Epithelial cell of esophagus (primary cell): ENCODE measurements around the gene ANK3.

ENCODE experiments used
- DNase-seq: peaks from one replicate; pipeline ENCODE4 v3.0.0; 2010; ENCODE audit warnings: low read depth
- H3K4me3 ChIP-seq: 2 replicates; pipeline ENCODE4 v1.5.1; 2011; ENCODE audit warnings: mild to moderate bottlenecking, low read length, control low read depth
- CTCF ChIP-seq: IDR thresholded peaks from 2 replicates; pipeline ENCODE4 v1.5.1; 2011; ENCODE audit warnings: low read depth, mild to moderate bottlenecking, low read length, control low read depth, inconsistent platforms; ENCODE audit not compliant: insufficient read depth; ENCODE audit errors: missing control alignments

ANK3 gene

GRCh38 chr10:60107308-60107976, 282.2 kb downstream of the ANK3 start:
- DNase-seq, result no peak
- no peak for TF ChIP-seq CTCF
- no peak overlapping the region for H3K4me3 ChIP-seq

GRCh38 chr10:60105295-60105695, 284.4 kb downstream of the ANK3 start:
- no peak for DNase-seq
- TF ChIP-seq CTCF, result no peak
- no peak overlapping the region for H3K4me3 ChIP-seq

- no peak overlapping the region for H3K4me3 ChIP-seq
- peak; percentile 10 for DNase-seq
- no peak for TF ChIP-seq CTCF
These were observed 287.9 kb downstream of the ANK3 start for GRCh38 chr10:60101821-60102220.

- TF ChIP-seq CTCF, result peak; percentile 59
- H3K4me3 ChIP-seq, result no peak overlapping the region
- peak; percentile 54 for DNase-seq
These were observed 289.5 kb downstream of the ANK3 start for GRCh38 chr10:60099998-60100747.

- H3K4me3 ChIP-seq, result no peak overlapping the region
- TF ChIP-seq CTCF, result peak; percentile 27
- DNase-seq, result peak; percentile 26
These were observed 290.7 kb downstream of the ANK3 start for GRCh38 chr10:60098677-60099601.

GRCh38 chr10:60096761-60097513, 292.7 kb downstream of the ANK3 start:
- no peak overlapping the region for H3K4me3 ChIP-seq
- DNase-seq, result no peak
- no peak for TF ChIP-seq CTCF
